Mucosa of descending colon (tissue), 3 donors: ENCODE results near the gene BMPER. TPM values are rescaled to one million over a fixed set of nuclear protein-coding genes. Genes with fewer than 3 reads are reported as not detected.

Experiments used
- ATAC-seq: fragments of 200-7000 bp; cut with Tn5 transposase; one replicate; pipeline ENCODE4 v1.9.1; 2020; ENCODE audit warnings: mild to moderate bottlenecking, moderate library complexity
- DNase-seq, 3 donors: peaks; one replicate each; pipeline ENCODE4 v3.0.0-alpha.2; 2020
- H3K36me3 ChIP-seq: fragments of 200-600 bp; one replicate; pipeline ENCODE4 v1.8.0; 2021; ENCODE audit warnings: low read depth, mild to moderate bottlenecking
- H3K4me1 ChIP-seq: fragments of 200-600 bp; one replicate; pipeline ENCODE4 v1.8.0; 2021; ENCODE audit warnings: low read depth, mild to moderate bottlenecking
- H3K4me3 ChIP-seq: fragments of 200-600 bp; one replicate; pipeline ENCODE4 v1.8.0; 2021; ENCODE audit warnings: mild to moderate bottlenecking
- H3K9me3 ChIP-seq: fragments of 200-600 bp; one replicate; pipeline ENCODE4 v1.8.0; 2021; ENCODE audit warnings: mild to moderate bottlenecking
- CTCF ChIP-seq: fragments of 200-600 bp; IDR thresholded peaks from one replicate; pipeline ENCODE4 v1.8.0; 2022; ENCODE audit warnings: antibody characterized with exemption, mild to moderate bottlenecking
- intact Hi-C, 2 donors: fragments of 100-400 bp; cut with DNase I in 1 of 2; cut with micrococcal nuclease in 1 of 2; formaldehyde crosslinking; loops; one replicate each; pipeline versions ENCODE4 v1.11.0 to v1.11.1; 2022; cut with DNase I, micrococcal nuclease
- total RNA-seq, 3 donors: library from RNA; stranded (reverse); fragmentation: NEBNext Ultra II Directional in 2 of 3; extraction: Animal tissue kit (Norgen Biotek cat#: 25700) in 2 of 3; gene quantifications; one replicate each; pipeline versions ENCODE4 v1.2.1 to v1.2.4, GENCODE V29; 2021 to 2023
- donor health status: DM: no; HTN: no; CAD: no; lungs with moderate emphysema.
- donor health status: DM: no; HTN: no; CAD: no.
- donor health status: DM: no; HTN: yes; CAD: no.

Gene BMPER
- total RNA-seq, 3 donors from 2014 or later: 1.3 to 2.0 (median 1.4) TPM

GRCh38 chr7:34160261-34160752, 255.0 kb downstream of the BMPER start:
- H3K4me1 ChIP-seq: no peaks in the 10 kb centered on the region
- TF ChIP-seq CTCF: no peak
- intact Hi-C loops: no loop called here
- DNase-seq (no peak), ATAC-seq (no peak)
- no peaks in the 10 kb centered on the region for H3K9me3 ChIP-seq
- no peaks in the 10 kb centered on the region for H3K36me3 ChIP-seq
- H3K4me3 ChIP-seq: no peak overlapping the region

GRCh38 chr7:34162027-34162565, 256.8 kb downstream of the BMPER start:
- intact Hi-C loops: no loop called here
- Histone ChIP-seq H3K4me1 (no peaks in the 10 kb centered on the region), H3K4me3 (no peak overlapping the region), H3K9me3 (no peaks in the 10 kb centered on the region), H3K36me3 (no peaks in the 10 kb centered on the region)
- DNase-seq (no peak), ATAC-seq (no peak)
- TF ChIP-seq CTCF: no peak

- Histone ChIP-seq H3K36me3 (no peaks in the 10 kb centered on the region), H3K9me3 (no peaks in the 10 kb centered on the region), H3K4me3 (no peak overlapping the region), H3K4me1 (no peaks in the 10 kb centered on the region)
- DNase-seq: no peak
- TF ChIP-seq CTCF: no peak
- no peak for ATAC-seq
- intact Hi-C loops: no loop called here
Measured at GRCh38 chr7:34162677-34163076, 257.3 kb downstream of the BMPER start.

- no peaks in the 10 kb centered on the region for H3K4me1 ChIP-seq
- no peaks in the 10 kb centered on the region for H3K36me3 ChIP-seq
- no peaks in the 10 kb centered on the region for H3K9me3 ChIP-seq
- TF ChIP-seq CTCF: no peak
- no peak for DNase-seq
- intact Hi-C loops: no loop called here
- H3K4me3 ChIP-seq: no peak overlapping the region
- no peak for ATAC-seq
Measured at GRCh38 chr7:34163956-34164355, 258.6 kb downstream of the BMPER start.

- H3K9me3 ChIP-seq: no peaks in the 10 kb centered on the region
- H3K4me3 ChIP-seq: no peak overlapping the region
- H3K4me1 ChIP-seq: no peaks in the 10 kb centered on the region
- TF ChIP-seq CTCF: no peak
- intact Hi-C loops: no loop called here
- no peak for DNase-seq
- no peaks in the 10 kb centered on the region for H3K36me3 ChIP-seq
- ATAC-seq: no peak
Measured at GRCh38 chr7:34165466-34165865, 260.1 kb downstream of the BMPER start.
